HEK293T (cell line): ENCODE results near the gene TBC1D23.
"Not testable (repeated sequence)": the region's sequence is repeated elsewhere in the genome, so short reads cannot be mapped to it uniquely, and the experiment has no call there.

ENCODE experiments used
- CTCF ChIA-PET: fragments of 350-600 bp; formaldehyde crosslinking; extraction: SDS; loops from one replicate; lab custom pipeline; 2021; ENCODE audit warnings: antibody characterized with exemption, inconsistent platforms; lab: Yijun Ruan, JAX
- POLR2A ChIA-PET: fragments of 350-600 bp; formaldehyde crosslinking; extraction: SDS; loops from one replicate; lab custom pipeline; 2020; ENCODE audit warnings: antibody characterized with exemption, inconsistent platforms; lab: Yijun Ruan, JAX
- DNase-seq: peaks from one replicate; pipeline ENCODE4 v3.0.0; 2012; ENCODE audit warnings: mixed read lengths; ENCODE audit errors: extremely low spot score
- ARNT ChIP-seq: fragments of 450-650 bp; IDR thresholded peaks from 2 replicates; pipeline ENCODE4 v1.6.1; 2017; ENCODE audit warnings: mild to moderate bottlenecking
- BHLHE40 ChIP-seq: fragments of 450-650 bp; IDR thresholded peaks from 2 replicates; pipeline ENCODE4 v1.6.1; 2016; ENCODE audit warnings: mild to moderate bottlenecking, moderate library complexity, borderline replicate concordance
- CTBP1 ChIP-seq: fragments of 450-650 bp; IDR thresholded peaks from 2 replicates; pipeline ENCODE4 v1.6.1; 2016; ENCODE audit warnings: borderline replicate concordance
- ELF4 ChIP-seq: fragments of 450-650 bp; IDR thresholded peaks from 2 replicates; pipeline ENCODE4 v1.6.1; 2017; ENCODE audit warnings: antibody characterized with exemption
- FOXA1 ChIP-seq: fragments of 450-650 bp; IDR thresholded peaks from 2 replicates; pipeline ENCODE4 v1.6.1; 2016; ENCODE audit warnings: mild to moderate bottlenecking
- FOXK2 ChIP-seq: fragments of 450-650 bp; IDR thresholded peaks from 2 replicates; pipeline ENCODE4 v1.6.1; 2016; ENCODE audit warnings: mild to moderate bottlenecking
- FOXM1 ChIP-seq: fragments of 450-650 bp; IDR thresholded peaks from 2 replicates; pipeline ENCODE4 v1.6.1; 2017; ENCODE audit warnings: mild to moderate bottlenecking, borderline replicate concordance
- HDGF ChIP-seq: fragments of 450-650 bp; IDR thresholded peaks from 2 replicates; pipeline ENCODE4 v1.6.1; 2017; ENCODE audit warnings: antibody characterized with exemption, borderline replicate concordance
- L3MBTL2 ChIP-seq: fragments of 450-650 bp; conservative IDR thresholded peaks from 2 replicates; pipeline ENCODE4 v1.6.1; 2016; ENCODE audit warnings: mild to moderate bottlenecking
- LEF1 ChIP-seq: fragments of 450-650 bp; IDR thresholded peaks from 2 replicates; pipeline ENCODE4 v1.6.1; 2017; ENCODE audit warnings: mild to moderate bottlenecking, borderline replicate concordance
- NFRKB ChIP-seq: fragments of 450-650 bp; IDR thresholded peaks from 2 replicates; pipeline ENCODE4 v1.6.1; 2016; ENCODE audit warnings: mild to moderate bottlenecking, moderate library complexity
- SP1 ChIP-seq: fragments of 450-650 bp; IDR thresholded peaks from 2 replicates; pipeline ENCODE4 v1.6.1; 2017
- SUZ12 ChIP-seq: fragments of 450-650 bp; IDR thresholded peaks from 2 replicates; pipeline ENCODE4 v1.6.1; 2016; ENCODE audit warnings: mild to moderate bottlenecking
- TARDBP ChIP-seq: fragments of 450-650 bp; IDR thresholded peaks from 2 replicates; pipeline ENCODE4 v1.6.1; 2016
- ZNF384 ChIP-seq: fragments of 450-650 bp; IDR thresholded peaks from 2 replicates; pipeline ENCODE4 v1.6.1; 2016
- TF ChIP-seq, protein P1 (sequence below): fragments of 450-650 bp; IDR thresholded peaks from 2 replicates; pipeline ENCODE4 v1.6.1; 2016

The TBC1D23 gene

DNA sequence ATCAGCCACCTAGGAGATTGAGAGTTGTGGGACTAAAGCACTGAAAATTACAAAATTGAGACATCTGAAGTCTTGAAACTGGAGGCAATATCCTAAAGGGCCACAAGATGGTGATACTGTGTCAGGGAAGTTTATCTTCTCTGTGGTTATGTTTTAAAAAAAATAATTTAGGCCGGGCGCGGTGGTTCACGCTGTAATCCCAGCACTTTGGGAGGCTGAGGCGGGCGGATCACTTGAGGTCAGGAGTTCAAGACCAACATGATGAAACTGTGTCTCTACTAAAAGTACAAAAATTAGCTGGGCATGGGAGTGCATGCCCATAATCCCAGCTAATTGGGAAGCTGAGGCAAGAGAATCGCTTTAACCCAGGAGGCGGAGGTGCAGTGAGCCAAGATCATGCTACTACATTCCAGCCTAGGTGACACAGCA lies 55.9 kb downstream of the TBC1D23 start:
- TF ChIP-seq L3MBTL2 (no peak), ZNF384 (peak; percentile 90)
- ChIA-PET POLR2A (no interaction called here), CTCF (interaction anchor here (0.9 kb wide), 1 partner anchor 273 kb away, joined by 4 read pairs; no protein-coding TSS in a partner anchor)
- peak; percentile 44 for DNase-seq

DNA sequence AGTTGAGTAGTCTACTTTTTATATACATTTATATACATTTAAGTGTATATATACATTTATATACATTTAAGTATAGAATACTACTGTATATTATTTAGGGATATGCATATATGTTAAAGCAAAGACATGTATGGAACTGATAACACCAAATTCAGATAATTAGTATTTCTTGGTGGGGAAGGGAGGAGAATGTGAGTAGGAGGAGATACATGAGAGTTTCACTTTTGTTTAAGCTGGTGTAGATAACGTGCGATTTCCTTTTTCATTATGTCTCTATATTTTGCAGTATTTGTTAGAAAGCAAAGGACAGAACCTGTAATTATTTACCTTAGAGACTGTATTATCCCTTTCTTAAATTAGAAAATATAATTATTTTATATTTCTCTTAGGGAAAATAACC lies 57.1 kb downstream of the TBC1D23 start:
- TF ChIP-seq TARDBP, result no peak
- TF ChIP-seq L3MBTL2, result no peak
- TF ChIP-seq BHLHE40, result no peak
- TF ChIP-seq SUZ12, result no peak
- no peak for TF ChIP-seq NFRKB
- no peak for TF ChIP-seq ZNF384
- TF ChIP-seq LEF1, result no peak
- no peak for TF ChIP-seq FOXM1
- no peak for TF ChIP-seq ELF4
- no peak for TF ChIP-seq FOXA1
- TF ChIP-seq, protein P1, sequence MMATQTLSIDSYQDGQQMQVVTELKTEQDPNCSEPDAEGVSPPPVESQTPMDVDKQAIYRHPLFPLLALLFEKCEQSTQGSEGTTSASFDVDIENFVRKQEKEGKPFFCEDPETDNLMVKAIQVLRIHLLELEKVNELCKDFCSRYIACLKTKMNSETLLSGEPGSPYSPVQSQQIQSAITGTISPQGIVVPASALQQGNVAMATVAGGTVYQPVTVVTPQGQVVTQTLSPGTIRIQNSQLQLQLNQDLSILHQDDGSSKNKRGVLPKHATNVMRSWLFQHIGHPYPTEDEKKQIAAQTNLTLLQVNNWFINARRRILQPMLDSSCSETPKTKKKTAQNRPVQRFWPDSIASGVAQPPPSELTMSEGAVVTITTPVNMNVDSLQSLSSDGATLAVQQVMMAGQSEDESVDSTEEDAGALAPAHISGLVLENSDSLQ, result no peak
- TF ChIP-seq ARNT, result no peak
- no peak for TF ChIP-seq FOXK2
- TF ChIP-seq SP1, result no peak
- POLR2A ChIA-PET, result no interaction called here

DNA sequence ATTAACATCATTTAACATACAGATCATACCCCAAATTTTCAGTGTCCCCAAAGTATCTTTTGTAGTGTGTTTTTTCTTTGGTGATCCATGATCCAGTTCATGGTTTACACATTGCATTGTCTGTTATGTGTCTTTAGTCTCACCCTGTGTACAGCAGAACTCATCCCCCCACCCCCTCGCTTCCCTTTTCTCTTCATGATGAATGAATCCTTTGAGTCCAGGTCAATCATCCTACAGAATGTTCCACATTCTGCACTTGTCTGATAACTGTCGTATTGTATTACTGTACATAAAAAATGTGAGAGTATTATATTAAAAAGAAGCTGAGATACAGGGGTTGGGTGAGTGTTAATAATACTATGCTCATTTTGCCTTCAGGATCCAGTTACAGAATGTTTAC lies 59.2 kb downstream of the TBC1D23 start:
- POLR2A ChIA-PET, result no interaction called here
- TF ChIP-seq ZNF384 (no peak), CTBP1 (no peak), HDGF (no peak), ARNT (no peak), SUZ12 (no peak), NFRKB (no peak), FOXK2 (no peak), FOXM1 (no peak), TARDBP (no peak), ELF4 (no peak), FOXA1 (no peak), BHLHE40 (no peak), SP1 (no peak), L3MBTL2 (no peak), LEF1 (no peak)
- CTCF ChIA-PET, result no interaction called here
- no peak for DNase-seq

More for the DNA sequence above, 57.1 kb downstream of the TBC1D23 start:
- DNase-seq, result no peak
- CTCF ChIA-PET, result no interaction called here

DNA sequence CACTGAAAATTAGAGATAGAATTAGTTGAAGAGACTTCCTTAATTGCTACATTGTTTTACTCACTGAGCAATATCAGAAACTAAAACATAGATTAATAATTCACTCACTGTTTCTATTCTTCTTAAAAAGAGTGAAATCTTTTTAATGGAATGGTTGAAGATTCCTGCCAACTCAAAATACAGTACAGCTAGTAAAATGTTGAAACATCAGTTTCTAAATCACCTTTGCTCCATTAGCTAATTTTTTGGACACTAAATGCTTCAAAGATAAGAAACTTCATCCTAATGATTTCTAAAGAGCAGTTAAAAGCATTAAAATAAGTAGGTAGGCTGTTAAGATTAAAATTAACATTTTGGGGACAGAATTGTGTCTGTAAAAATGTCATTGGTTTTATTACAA lies 63.3 kb downstream of the TBC1D23 start:
- TF ChIP-seq FOXM1 (no peak), FOXA1 (no peak), ARNT (no peak), HDGF (no peak), TARDBP (no peak), ELF4 (no peak), SP1 (no peak), NFRKB (no peak), BHLHE40 (no peak), LEF1 (no peak), L3MBTL2 (no peak), CTBP1 (no peak), FOXK2 (no peak), ZNF384 (no peak), SUZ12 (no peak)
- TF ChIP-seq, protein P1, result no peak
- ChIA-PET CTCF (no interaction called here), POLR2A (interaction anchor here (1.7 kb wide), 1 partner anchor 10 kb away, joined by 7 read pairs; the partner anchor contains the start of gene NIT2)
- DNase-seq, result no peak

DNA sequence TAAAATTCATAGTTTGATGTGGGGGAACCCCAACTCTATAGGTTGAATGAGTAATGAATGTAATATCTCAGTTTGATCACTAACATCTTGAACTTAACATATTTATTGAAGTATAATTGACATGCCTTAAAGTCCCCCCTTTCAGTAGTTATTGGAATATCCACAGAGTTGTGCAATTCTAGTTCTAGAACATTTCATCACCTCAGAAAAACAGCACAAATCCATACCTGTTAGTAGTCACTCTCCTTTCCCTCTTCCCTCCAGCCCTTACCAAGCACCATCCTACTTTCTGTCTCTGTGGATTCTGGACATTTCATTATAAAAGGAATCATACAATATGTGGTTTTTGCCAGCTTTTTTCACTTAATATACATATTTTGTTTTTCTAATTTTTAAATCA lies 65.0 kb downstream of the TBC1D23 start:
- ChIA-PET POLR2A (no interaction called here), CTCF (no interaction called here)
- no peak for TF ChIP-seq LEF1
- no peak for TF ChIP-seq ZNF384
- TF ChIP-seq NFRKB, result no peak
- no peak for TF ChIP-seq SUZ12
- TF ChIP-seq, protein P1, result no peak
- TF ChIP-seq ELF4, result no peak
- TF ChIP-seq L3MBTL2, result no peak
- TF ChIP-seq CTBP1, result no peak
- no peak for TF ChIP-seq HDGF
- no peak for TF ChIP-seq TARDBP
- TF ChIP-seq ARNT, result no peak
- TF ChIP-seq BHLHE40, result no peak
- no peak for TF ChIP-seq FOXA1
- no peak for TF ChIP-seq FOXM1
- no peak for TF ChIP-seq FOXK2
- no peak for TF ChIP-seq SP1
- no peak for DNase-seq

DNA sequence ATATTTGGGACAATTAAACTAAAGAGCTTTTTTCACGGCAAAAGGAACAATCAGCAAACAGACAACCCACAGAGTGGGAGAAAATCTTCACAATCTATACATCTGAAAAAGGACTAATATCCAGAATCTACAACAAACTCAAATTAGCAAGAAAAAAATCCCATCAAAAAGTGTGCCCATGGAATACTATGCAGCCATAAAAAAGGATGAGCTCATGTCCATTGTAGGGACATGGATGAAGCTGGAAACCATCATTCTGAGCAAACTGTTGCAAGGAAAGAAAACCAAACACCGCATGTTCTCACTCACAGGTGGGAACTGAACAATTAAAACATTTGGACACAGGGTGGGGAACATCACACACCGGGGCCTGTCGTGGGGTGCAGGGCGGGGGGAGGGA lies 66.6 kb downstream of the TBC1D23 start:
- POLR2A ChIA-PET, CTCF ChIA-PET, DNase-seq: not testable (repeated sequence)
